ENCODE measurements around the gene DSCAM. TPM values are rescaled to one million over a fixed set of nuclear protein-coding genes. Genes with fewer than 3 reads are reported as not detected.

Gene DSCAM
- total RNA-seq, 1 donor from 2014 or later: 0.06 TPM

- Histone ChIP-seq H3K4me3 (no peak overlapping the region), H3K9me3 (no peaks in the 10 kb centered on the region), H3K36me3 (no peaks in the 10 kb centered on the region), H3K4me1 (no peaks in the 10 kb centered on the region), H3K27ac (no peak overlapping the region), H3K27me3 (ENCODE audit: low read depth) (peaks cover 42% of the 10 kb centered on the region)
- DNase-seq (no peak), ATAC-seq (no peak)
- intact Hi-C loops (cut with DNase I): no loop called here
- TF ChIP-seq CTCF (IDR thresholded peaks at IDR 0.05): no peak
These were observed 2.0 kb downstream of the DSCAM start for GRCh38 chr21:40844935-40845334.

- Histone ChIP-seq H3K36me3 (no peaks in the 10 kb centered on the region), H3K4me1 (no peaks in the 10 kb centered on the region), H3K9me3 (no peaks in the 10 kb centered on the region), H3K27ac (no peak overlapping the region), H3K27me3 (ENCODE audit: low read depth) (peaks cover 34% of the 10 kb centered on the region), H3K4me3 (no peak overlapping the region)
- TF ChIP-seq CTCF (IDR thresholded peaks at IDR 0.05): peak; percentile 2
- intact Hi-C loops (cut with DNase I): no loop called here
- ATAC-seq (no peak), DNase-seq (no peak)
These were observed 4.8 kb downstream of the DSCAM start for GRCh38 chr21:40842197-40842552.

DNA sequence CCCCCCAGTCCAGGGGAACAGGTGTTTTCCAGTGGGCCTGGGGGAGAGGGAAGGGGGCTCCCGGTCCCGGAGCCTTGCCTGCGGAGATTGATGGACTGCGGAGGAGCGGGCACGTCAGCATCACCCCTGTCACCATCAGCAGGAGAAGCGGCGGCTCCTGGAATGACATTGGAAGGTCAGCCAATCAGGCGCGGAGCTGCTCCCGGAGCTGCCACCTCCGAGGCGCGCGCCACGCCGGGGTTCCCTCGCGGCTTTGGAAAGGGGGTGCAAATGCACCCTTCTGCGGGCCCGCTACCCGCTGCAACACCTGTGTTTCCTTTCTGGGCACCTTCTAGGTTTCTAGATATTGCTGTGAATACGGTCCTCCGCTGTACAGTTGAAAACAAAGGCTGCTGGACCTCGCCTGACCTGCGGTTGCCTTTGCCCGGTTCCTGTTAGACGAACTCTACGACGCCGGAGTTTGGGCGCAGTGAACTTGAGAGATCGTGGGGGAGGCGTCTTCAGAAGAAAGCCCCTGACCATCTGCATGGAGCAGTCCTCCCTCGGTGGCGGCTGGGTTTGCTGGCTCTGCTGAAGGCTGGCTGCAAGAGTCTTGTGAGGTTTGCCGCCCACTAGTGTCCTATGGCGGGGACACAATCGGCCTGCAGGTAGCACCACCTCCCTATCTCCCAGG lies 5.3 kb downstream of the DSCAM start:
- peak; percentile 48 for TF ChIP-seq CTCF (IDR thresholded peaks at IDR 0.05)
- DNase-seq (peak; percentile 65), ATAC-seq (peak; percentile 86 to 92)
- Histone ChIP-seq H3K27me3 (ENCODE audit: low read depth) (peaks cover 34% of the 10 kb centered on the region), H3K4me3 (peak overlapping the region; percentile 37), H3K4me1 (no peaks in the 10 kb centered on the region), H3K36me3 (no peaks in the 10 kb centered on the region), H3K27ac (no peak overlapping the region), H3K9me3 (no peaks in the 10 kb centered on the region)
- intact Hi-C loops (cut with DNase I): no loop called here

DNA sequence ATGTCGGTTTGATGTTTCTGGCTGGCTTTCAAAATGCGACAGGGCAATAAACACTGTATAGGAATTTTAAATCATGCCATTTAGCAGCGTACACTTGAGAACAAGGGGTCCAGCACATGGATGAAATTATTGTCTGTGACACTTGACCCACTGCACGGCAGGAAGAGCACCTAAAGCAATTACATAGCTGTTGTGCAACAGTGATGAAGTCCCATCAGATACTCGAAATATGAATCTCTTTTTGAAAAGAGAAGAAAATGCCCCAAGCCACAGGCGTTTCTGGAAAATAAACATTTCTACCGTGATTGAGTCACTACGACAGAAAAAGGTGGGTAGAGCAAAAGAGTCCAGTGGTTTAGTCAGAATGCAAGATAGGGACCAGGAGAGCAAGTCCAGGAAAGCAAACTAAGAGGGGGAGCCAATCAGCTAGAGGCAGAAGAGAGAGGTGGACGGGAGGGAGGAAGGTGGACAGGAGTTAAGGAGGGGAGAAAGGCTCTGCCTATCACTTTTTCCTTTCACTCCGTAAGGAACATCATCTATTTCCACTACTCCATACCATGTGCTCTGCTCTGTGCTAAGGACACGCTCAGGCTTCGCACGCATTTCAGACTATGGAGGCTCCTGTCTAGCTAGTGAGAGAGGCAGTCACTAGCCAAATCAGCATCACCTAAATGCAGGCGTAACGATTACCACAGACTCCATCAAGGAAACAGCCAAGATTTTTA lies 6.4 kb downstream of the DSCAM start:
- no peak for DNase-seq
- Histone ChIP-seq H3K27me3 (ENCODE audit: low read depth) (peaks cover 29% of the 10 kb centered on the region), H3K36me3 (no peaks in the 10 kb centered on the region), H3K4me1 (no peaks in the 10 kb centered on the region), H3K4me3 (no peak overlapping the region), H3K27ac (no peak overlapping the region), H3K9me3 (no peaks in the 10 kb centered on the region)
- intact Hi-C loops (cut with DNase I): no loop called here
- TF ChIP-seq CTCF (IDR thresholded peaks at IDR 0.05): no peak
- ATAC-seq: no peak

GRCh38 chr21:40839521-40839920 lies 7.4 kb downstream of the DSCAM start:
- ATAC-seq: no peak
- Histone ChIP-seq H3K36me3 (no peaks in the 10 kb centered on the region), H3K9me3 (no peaks in the 10 kb centered on the region), H3K4me1 (no peaks in the 10 kb centered on the region), H3K4me3 (no peak overlapping the region), H3K27ac (no peak overlapping the region), H3K27me3 (ENCODE audit: low read depth) (peaks cover 22% of the 10 kb centered on the region)
- TF ChIP-seq CTCF (IDR thresholded peaks at IDR 0.05): no peak
- DNase-seq: no peak
- intact Hi-C loops (cut with DNase I): no loop called here

Data from lower lobe of right lung (tissue), 2 donors.